Activated CD8-positive, alpha-beta memory T cell treated with anti-CD3 and anti-CD28 coated beads, Interleukin-2, amount 50 U/mL, for 4 hours (primary cell): ENCODE data around the gene RAD18.

Source experiments
- DNase-seq: peaks from one replicate; pipeline ENCODE4 v3.0.0-alpha.2; 2020

Gene RAD18

DNA sequence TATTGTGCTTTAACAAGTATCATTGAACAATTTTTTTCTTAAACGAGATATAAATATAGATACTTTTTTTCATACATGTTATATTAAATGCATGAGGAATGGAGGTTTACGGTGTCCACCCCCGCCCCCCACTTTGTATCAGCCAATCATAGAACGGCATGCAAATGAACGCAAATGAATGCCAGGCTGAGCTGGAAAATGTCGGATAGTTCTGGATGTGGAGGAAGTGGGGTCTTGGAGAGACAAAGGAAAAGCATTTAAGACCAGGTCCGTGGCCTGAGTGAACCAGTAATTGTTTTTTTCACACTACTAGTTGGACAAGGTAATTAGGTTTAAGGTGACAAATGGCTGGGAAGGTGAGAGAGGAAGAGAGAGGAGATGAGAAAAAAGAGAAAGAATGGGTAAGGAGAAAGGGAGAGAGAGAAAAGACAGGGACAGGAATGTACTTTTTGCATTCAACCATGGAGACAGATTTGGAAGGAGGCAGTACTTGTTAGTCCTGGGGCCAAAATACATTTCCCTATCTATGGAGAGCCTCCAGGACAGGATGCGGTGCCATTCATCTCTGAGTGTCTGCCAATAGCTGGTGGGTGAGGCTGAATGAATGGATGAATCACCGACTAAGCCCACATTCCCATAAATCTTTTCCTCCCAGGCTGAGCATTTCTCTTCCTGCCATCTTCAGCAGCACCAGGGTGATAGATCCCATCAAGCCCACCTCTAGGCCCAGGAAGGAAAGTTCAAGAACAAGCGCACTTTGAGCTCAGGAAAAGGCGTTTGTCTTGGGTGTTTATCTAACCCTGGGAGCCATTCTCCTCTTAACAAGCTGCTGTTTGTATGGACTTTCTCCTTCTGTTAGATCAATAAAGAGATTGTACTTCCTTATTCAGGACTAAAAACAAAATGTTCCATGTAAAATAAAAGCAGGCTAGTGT lies 1.4 kb upstream of the RAD18 start:
- no peak for DNase-seq

DNA sequence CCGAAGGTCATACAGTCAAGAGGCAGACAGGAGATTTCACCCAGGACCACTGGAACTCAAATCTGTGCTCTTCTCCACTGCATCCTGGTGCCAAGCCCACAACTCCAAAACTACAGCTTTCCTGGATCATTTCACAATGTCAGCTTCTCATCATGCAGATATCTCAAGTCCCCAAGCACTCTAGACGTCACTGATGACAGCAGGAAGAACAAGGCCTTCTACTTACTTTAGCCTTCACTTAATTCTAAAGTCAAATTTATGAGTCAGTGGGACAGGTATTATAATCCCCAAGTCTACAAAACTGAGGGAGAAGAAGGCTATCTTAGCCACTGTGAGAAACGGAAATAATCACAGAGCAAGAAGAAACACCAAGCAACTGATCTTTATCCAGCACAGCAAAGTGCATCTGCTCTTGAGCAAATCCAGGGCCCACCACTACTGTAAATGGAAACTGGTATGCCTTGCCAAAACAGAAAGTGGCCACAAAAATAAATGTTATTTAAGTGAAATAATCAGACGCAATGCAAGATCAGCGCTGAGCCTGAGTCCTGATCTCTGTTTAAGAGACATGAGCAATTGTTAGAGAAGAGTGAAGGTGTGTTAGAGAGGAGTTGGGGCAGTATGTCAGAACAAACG lies 928 bp downstream of the RAD18 start:
- no peak for DNase-seq

DNA sequence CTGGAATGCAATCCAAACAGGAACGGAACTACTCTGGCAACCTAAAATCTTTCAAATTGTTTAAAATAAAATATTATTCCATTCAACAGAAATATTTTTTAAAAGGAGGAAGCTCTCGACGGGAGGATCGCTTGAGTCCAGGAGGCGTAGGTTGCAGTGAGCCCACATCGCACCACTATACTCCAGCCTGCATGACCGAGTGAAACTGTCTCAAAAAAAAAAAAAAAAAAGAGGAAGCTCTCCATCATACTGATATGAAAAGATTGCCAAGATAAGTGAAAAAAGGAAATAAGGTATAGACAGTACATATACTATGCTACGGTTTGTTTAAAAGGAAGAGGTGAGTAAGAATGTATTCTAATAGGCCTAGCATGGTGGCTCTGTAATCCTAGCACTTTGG lies 3.6 kb downstream of the RAD18 start:
- no peak for DNase-seq

DNA sequence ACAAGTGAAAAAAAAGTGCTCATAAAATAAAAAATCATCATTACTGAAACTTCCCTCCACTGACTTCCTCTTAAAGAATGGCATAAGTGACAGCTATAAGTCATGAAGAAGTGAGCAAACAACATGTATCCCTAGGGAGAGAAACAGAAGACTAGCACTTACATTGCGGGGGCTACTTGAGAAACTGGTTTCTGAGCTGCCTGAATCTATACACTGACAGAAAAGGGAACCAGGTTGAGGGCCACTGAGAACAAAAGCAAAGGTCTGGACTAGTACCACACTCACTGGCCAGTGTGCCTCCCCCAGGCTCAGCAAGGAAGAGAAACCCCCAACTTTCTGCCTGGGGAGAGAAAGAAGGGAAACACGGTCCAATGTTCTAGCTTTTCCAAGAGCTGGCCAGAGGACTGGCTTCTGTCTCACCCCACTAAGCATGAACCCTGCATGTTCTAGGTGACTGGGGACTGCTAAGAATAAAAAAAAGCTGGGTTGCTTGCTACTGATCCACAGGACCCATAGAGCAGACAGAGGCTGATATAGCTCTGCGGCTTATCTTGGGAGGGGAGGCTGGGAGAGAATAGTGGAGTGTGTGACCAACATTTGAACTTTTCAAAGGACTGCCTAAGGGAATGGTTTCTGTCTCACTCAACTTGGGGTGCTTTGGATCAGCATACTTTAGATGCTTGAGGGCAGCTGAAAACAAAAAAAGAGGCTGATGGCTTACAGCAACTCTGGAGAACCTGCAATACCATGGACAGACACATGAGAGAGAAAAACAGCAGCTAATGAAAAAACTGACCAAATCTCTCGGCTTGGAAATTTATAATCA lies 8.1 kb downstream of the RAD18 start:
- no peak for DNase-seq

DNA sequence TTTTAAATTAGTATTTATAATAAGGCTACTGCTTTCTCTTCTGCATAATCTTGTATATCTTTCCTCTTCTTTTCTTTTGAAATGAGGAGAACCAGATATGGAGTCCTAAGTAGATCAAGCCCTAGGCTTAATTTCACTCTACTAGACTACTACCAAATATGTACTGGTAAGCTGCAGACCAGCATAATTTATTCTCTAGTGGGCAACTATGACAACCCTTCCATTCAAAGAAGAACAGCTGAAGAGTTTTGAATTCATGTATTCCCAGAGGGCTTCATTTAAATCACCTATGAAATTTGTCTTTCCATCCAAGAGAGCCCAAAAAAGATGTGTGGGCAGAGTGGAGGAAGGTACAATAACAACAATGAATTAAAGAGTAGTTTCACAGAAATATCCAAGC lies 10.0 kb downstream of the RAD18 start:
- DNase-seq, result no peak

DNA sequence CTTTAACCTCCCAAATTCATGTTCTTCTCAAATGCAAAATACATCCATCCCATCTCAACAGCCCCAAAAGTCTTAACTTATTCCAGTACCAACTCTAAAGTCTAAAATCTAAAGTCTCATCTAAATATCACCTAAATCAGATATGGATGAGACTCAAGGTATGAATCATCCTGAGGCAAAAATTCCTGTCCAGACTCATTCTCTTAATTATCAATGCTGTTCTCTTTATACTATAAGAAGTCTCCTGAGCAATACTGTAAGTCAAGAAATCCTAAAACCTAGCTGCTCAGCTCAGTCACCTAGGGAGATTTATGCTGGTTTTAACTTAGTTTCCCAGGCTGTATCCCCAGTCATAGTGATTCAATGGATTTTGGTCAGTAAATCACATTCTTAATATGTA lies 11.1 kb downstream of the RAD18 start:
- DNase-seq, result no peak

DNA sequence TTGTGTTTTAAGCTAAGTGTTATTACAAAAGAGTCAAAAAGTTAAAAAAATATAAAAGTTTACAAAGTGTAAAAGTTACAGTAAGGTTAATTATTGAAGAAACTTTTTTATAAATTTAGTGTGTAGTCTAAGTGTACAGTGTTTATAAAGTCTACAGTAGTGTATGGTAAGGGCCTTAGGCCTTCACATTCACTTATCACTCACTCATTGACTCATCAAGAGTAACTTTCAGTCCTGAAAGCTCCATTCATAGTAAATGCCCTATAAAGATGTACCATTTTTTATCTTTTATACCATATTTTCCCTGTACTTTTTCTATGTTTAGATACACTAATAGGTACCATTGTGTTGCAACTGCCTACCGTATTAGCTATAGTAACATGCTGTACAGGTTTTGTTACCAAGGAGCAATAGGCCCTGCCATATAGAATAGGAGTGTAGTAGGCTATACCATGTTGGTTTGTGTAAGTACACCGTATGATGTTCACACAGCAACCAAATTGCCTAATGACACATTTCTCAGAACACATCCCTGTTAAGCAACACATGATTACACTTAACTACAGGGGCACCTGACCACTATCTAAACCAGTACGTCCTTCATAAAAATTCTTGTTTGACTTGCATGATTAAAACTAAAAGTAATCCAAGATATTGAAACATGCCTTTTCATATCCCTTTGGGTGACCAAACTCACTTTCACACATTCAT lies 17.2 kb downstream of the RAD18 start:
- DNase-seq, result no peak

DNA sequence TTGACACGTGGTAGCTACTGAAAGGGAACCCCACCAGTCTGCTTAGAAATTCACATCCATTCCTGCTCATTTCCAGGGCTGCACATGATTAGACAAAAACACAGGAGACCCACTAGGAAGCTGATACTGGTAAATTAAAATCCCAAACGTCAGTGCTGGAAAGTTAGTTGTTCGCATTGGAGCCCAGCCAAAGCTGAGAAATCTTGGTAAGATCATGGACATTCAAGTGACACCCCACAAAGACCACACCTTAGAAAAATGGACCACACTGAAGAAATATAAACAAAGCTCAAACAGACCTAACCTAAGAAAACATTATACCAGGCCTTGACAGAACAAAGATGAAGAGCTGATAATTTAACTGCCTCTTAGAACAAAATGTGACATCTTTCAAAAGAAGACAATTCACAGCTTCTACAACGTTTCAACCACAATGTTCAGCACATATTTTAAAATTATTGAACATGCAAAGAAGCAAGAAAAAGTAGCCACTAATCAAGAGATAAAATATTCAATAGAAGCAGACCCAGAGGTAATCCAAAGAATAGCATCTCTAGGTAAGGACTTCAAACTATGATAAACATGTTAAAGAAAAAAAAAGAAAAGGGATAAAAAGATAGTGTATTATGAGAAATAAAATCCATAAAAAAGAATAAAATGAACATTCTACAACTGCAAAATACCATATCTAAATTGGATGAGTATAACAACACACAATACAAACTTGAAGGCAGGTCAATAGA lies 20.4 kb downstream of the RAD18 start:
- DNase-seq, result no peak

DNA sequence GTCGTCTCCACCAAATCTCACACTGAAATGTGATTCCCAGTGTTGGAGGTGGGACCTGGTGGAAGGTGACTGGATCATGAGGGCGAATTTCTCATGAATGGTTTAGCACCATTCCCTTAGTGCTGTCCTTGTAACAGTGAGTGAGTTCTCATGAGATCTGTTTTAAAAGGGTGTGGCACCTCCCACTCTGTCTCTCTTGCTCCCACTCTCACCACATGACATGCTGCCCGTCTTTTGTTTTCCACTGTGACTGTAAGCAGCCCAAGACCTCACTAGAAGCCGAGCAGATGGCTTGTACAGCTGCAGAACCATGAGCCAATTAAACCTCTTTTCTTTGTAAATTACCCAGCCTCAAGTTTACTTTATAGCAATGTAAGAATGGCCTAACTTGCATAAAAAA lies 21.2 kb downstream of the RAD18 start:
- no peak for DNase-seq

DNA sequence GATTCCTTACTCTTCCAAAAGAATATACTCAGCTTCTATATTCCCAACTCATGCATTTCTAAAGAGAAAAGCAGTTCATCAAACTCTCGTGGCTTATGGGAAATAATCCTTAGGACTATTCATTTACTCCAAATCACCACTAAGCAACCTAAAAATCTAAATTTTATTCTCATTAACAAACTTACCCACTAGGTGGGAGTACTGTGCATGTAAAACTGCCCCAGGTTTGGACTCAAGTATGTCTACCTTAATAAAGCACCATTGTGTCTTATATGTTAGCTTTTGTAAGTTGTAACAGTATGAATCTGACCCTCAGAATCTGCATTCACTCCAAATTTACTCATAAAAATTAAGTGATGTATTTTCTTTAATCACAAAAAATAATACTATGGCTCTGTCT lies 25.3 kb downstream of the RAD18 start:
- DNase-seq, result no peak

DNA sequence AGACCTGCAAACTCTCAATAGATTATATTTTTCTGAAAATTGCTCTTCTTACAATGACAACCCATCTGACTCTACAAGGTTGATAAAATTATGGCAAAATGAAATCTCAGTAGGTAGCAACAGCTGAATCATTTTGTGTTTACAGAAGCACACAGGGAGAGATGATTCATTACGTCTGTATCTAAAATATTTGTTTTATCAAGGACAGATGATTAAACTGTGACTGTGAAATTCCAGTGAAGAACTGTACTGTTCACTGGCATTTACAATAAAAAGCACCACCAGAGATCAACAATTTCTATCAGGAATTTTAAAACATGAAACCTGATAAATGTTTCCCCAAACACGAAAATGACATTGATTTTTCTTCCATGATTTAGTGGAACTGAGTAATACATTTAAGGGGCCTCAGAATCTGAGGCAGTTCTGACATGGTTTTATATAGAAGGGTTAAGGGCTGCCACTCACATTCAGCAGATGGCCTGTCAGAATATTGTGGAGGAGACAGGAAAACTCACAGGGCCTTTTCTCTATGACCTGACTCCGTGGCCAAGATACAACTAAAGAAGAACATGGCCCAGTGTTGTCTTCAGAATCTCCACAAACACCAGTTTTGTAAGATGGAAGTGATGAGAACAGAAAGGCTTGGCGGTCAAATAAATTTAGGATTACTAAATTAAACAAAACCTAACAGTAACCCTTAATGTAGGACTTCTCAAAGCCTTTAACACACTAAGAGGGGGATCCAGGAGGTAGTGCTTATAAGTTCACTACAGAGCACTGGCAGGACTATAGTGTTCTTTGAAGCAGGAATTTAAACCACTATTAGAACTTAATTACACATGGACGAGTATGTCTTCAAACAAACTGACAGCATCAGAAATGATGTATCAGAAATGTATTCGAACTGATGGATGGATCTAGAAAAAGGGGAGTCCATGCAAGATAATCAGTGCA lies 25.9 kb downstream of the RAD18 start:
- DNase-seq, result no peak

DNA sequence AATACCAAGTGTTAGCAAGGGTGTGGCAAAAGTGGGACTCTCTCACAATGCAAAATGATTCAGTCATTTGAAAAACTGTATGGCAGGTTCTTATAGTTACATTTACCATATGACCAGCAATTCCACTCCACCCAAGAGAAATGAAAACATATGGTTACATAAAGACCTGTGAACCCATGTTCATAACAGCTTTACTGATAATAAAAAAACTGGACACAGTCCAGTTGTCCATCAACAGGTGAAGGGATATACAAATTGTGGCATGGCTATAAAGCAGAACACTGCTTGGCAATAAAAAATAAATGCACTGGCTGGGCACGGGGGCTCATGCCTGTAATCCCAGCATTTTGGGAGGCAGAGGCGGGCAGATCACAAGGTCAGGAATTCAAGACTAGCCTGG lies 30.8 kb downstream of the RAD18 start:
- no peak for DNase-seq

DNA sequence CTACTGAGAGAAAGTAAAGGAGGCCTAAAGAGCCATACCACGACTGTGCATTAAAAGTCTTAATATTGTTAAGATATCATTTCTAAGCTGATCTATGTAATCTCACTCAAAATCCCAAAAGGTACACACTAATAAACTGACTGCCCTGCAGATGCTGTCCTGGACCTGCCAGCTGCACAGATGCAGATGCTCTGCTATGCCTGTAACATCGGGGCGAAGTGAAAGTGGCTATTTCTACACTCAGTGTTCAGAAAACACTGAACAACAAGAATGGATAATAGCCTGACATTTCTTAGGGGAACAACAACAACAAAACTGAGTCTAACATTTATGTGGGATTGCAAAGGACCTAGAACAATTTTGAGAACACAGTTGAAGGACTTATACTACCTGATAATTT lies 31.9 kb downstream of the RAD18 start:
- no peak for DNase-seq

DNA sequence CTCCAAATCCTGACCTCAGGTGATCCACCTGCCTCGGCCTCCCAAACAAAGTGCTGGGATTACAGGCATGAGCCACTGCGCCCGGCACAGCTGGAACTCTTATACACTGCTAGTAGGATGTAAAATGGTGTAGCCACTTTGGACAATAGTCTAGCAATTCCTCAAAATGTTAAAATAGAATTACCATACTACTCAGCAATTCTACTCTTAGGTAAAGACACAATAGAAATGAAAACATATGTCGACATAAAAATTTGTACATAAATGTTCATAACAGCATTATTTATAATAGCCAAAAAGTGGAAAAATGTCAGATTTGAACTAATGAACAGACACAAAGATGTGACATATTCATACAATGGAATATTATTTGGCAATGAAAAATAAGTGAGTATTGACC lies 33.4 kb downstream of the RAD18 start:
- no peak for DNase-seq

DNA sequence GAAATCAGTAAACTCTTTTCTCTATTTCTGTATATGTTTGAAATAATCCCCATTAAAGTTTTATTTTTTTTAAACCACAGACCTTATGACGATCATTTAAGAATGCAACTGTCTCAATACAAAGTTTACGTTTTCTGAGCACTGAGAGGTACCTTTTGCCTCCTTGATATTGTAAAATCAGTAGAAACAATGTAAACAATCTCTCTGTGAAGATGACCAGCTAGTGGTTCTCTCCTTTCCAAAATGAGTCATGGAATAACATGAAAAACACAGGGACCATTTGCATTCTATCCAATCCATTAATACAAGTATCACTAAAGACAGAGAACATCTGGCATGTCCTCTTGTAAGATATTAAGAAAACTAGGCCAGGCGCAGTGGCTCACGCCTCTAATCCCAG lies 48.8 kb downstream of the RAD18 start:
- DNase-seq, result no peak

DNA sequence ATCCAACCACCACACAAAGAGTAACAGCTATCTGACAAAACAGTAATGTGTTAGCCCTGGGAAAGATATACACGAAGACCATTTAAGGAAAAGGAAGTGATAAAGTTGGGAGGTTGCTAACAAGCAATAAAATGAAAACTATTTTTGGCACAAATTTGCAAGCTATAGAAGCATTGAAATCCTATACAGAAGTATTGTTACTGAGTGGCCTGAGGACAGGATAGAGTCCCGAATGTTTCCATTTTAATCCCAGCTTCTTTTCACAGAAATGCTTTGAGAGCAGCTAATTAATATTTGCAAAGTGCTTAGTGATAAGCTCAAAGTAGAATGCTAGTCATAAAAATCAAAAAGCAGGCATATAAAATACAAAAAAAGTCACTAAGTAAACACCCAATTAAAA lies 51.5 kb downstream of the RAD18 start:
- DNase-seq, result no peak

DNA sequence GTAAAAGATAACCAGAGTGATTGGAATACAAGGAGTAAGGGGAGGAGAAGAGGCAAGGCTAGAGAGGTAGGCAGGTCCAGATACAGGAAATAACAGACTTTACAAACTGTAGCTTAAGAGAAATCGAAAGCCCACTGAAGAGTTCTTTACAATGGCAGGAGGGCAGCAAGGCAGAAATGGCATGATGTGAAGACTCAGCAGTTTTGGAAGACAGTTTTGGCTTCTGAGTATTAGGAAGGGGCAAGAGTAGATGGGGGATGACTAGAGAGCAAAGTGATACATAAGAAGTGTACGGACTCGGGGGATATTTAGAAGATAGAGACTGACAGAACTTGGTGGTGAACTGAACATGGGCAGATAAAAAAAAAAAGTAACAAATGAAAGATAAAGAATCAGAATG lies 54.1 kb downstream of the RAD18 start:
- DNase-seq, result no peak

DNA sequence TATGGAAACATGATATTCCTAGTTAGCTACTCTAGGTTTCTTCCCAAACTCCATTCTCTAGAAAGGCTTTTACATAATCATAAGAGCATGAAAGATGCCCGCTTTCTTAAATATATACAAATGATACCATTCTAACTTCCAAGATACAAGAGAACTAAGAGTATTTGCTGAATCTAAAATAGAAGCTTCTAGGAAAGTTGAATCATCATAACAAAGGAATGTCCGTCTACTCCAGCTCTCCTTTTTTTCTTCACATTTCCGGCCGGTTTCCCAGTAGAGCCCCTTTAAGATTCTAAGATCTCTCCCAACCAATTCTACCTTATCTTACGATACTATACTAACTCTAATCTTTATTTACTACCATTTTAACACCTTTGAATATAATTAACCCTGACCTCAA lies 60.1 kb downstream of the RAD18 start:
- no peak for DNase-seq

DNA sequence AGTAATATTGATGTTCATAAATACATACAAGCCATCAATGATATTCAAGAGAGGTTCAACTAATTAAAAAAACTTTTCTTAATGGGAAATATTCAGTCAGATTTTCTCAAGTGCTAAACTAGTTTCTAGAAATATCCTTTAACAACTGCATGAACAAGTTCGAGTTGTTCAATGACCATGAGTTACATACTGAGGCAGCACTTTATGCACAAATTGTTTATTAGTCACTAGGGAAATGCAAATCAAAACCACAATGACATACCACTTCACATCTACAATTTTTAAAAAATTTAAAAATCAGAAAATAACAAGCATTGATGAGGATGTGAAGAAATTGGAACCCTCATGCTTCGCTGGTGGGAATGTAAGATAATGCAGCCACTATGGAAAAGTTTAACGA lies 62.4 kb downstream of the RAD18 start:
- no peak for DNase-seq

DNA sequence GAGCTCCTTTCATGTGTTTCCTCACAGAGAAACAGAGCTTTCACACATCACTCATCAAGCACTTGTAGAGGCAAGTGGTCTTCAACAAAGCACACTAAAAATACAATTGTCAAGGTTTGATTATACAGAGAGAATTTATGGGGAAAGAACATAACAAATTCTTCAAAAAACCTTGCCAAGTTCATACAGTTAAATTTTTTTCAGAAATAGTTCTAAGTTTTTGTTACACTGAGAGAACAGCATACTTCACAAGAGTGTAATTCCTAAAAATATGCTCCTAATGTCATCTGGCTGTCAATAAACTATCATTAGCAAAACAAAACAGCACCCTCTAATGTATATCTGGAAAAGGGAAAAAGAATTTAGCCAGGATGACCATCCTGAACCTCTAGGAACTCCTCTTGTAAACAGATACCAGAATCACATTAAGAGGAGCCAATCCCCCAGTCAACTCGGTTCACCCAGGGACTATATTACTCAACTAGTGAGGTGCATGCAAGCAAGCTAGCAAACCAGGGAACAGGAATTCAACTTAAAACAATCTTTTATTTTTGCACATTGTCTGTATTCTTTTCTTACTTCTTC lies 63.3 kb downstream of the RAD18 start:
- no peak for DNase-seq

DNA sequence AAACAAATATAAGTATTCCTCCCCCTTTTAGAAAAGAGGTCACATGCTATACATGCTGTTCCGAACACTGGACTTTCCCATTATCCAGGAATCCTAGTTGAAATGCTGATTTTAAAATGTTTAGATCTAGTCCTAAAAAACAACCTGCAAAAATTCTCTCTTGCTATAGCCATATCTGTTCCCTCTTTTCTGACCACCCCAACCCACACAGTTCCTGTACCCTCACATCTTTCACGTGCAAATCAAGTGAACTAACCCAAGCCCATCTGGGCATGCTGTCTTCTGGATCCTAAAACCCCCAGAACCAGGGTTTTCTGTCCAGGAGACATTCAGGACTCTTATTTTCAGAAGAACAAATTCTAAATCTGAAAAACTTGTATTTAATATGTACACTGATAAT lies 67.4 kb downstream of the RAD18 start:
- DNase-seq, result no peak
